GM19351 (cell line): Measurements from ENCODE around the gene FGF11.

Experiments used
- ATAC-seq: cut with Tn5 transposase; IDR thresholded peaks from one replicate; pipeline ENCODE4 v1.9.1; 2021; ENCODE audit warnings: mild to moderate bottlenecking, moderate library complexity; ENCODE audit not compliant: unreplicated experiment

Gene FGF11

GRCh38 chr17:7439462-7440112, at the start of gene FGF11:
Gene FGF11 (plus strand): TSS chr17:7439512. CDS start chr17:7439621, 109 bp downstream.
- ATAC-seq = no peak

DNA sequence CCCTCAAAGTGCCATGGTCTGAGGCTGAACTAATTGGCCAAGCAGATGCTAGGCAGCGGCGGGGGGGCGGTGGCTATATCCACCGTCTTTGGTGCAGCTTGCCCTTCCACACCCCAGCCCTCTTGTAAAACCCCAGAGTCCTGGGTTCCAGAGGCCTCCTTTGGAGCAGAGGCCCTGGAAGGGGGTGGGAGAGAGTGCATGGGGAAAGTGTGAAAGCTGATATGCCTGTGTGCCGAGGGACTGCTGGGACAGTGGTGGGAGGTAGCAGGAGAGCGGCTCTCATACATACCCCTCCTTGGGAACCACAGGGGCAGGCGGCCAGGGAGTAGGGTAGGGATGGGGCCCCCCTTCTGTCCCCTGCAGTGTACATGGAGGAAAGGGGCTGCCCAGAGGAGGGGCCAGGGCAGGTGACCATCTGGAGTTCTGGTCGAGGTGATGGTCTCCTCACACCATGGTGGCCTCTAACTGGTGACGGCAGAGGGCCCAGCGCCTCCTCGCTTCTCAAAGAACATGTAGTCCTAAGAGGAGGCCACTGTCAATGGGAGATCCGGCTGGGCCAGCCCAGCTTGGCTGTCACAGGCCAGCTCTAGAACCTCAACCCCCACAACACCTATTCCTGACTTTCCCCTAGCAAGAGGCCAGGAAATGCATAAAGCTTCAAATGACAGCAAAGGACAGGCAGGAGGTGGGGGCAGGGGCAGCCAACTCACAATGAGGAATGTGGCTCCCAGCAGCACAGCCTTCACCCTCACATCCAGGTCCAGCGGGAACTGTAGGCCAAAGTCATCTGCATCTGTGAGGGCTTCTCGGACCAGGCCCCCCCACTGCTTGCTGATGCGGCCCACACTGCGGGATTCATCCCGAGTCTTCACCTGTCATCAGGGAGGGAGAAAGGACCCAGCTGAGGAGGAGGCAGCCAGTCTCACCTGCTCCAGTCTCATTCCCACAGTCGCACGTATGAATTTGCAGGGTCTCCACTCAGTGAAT, 49.1 kb upstream of the FGF11 start:
- ATAC-seq = no peak

DNA sequence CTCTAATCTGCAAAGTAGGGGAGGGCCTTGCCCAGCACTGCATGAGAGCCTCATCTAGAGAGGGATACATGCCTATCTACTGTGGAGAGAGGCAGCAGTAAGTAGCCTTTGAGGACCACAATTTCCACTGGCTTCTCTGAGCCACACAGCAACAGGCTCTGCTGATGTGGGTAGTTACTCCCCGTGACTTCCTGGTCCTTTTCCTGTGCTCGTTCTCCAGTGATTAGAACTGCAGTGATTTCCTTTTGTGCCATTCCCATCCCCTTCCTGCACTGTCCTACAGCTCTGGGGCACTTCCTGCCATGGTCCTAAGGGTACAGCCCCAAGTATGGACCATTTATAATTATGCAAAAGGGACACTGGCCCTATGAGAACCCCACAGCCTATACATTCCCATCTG, 48.0 kb upstream of the FGF11 start:
- no peak for ATAC-seq

DNA sequence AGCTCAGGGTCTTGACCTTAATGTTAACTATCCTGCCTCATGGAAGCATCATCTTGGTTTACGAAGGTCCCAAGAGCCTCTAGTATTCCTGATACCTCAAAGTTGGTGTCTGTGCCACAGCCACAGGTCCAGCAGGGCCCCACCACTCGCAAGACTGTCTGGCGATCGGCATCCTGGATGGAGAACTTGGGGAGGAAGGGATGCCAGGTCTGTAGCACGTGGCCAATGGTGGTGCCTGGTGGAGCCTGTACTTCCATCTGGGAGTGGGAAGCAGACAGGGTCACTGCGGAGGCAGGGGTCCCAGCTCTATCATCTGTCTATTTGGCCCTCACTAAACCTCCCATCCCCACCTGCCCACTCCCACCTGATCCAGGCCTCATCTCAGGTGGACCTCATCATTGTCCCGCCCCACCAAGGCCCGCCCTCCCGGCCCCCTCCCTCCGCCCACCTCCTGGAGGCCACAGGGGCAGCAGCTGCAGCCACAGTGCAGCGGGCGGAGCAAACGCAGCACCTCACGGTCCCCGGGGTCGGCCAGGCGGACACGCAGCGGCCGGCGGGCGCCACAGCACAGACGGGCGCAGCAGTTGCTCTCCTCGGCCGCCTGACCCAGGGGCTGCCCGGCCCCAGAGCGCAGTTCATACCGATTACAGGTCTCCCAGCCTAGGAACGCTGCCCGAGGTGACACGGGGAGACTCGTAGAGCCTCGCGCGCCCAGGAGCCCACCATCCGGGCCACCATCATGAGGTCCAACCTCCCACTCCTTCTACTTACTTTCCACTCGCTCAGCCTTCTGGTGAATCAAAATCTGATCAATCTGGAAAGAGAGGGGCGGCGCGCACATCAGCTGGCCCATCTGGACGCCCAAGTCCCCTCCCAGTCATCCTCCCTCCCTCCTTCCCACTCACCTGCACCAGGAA, 46.4 kb upstream of the FGF11 start:
- no peak for ATAC-seq

GRCh38 chr17:7393613-7394451, 45.5 kb upstream of the FGF11 start:
- ATAC-seq = peak; percentile 52

DNA sequence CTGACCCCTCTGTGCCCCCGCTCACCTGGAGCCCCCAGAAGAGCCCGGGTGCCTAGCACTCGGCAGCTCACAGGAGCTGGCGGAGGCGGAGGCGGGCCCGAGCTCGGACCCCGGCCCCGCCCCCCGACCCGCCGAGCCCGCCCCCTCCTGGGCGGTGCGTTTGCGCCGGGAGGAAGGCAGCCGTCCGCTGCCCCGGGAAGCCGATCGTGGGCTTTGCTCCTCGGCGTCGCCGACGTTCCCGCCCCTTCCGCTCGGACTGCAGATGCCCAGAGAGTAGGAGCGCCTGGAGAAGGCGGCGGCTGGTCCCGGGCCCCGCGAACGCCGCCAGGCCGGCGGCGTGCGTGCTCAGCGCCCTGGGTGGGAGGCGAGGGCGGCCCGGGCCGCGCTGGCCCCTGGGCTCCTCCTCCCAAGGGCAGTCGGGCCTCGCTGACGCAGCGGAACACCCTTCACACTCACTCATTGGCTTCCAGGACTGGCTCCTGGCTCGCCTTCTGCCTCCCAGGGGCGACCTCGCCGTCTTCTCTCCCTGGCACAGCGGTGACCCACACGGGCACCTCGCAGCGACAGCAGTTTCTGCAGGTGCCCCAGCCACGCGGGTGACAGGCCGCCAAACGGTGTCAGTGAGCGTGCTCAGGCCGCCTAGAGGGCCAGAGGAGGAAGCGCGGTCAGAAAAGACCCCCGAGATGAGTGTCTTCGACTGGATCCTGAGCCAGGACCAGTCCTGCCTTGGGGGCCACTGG, 44.7 kb upstream of the FGF11 start, which contains the start of gene PLSCR3:
Gene PLSCR3, minus strand, starts transcription at position 74 of the 740 bp plus-strand sequence. CDS start 415 bp downstream, outside the sequence.
- peak; percentile 70 for ATAC-seq

- ATAC-seq = no peak
Observed at GRCh38 chr17:7396147-7396546, 43.2 kb upstream of the FGF11 start.

DNA sequence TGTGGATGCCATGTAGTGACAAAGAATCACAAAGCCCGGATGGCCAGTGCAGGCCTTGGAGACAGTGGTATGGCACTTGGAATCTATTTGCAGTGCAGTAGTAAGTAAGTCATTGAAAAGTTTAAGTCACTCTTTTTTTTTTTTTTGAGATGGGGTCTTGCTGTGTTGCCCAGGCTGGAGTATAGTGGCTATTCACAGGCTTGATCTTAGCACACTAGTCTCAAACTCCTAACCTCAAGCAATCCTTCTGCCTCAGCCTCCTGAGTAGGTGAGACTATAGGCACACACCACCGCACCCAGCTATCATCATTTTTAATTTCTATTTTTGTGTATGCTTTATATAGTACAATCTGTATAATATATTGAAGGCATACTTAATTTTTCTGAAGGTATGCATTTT, 40.7 kb upstream of the FGF11 start:
- ATAC-seq = no peak

DNA sequence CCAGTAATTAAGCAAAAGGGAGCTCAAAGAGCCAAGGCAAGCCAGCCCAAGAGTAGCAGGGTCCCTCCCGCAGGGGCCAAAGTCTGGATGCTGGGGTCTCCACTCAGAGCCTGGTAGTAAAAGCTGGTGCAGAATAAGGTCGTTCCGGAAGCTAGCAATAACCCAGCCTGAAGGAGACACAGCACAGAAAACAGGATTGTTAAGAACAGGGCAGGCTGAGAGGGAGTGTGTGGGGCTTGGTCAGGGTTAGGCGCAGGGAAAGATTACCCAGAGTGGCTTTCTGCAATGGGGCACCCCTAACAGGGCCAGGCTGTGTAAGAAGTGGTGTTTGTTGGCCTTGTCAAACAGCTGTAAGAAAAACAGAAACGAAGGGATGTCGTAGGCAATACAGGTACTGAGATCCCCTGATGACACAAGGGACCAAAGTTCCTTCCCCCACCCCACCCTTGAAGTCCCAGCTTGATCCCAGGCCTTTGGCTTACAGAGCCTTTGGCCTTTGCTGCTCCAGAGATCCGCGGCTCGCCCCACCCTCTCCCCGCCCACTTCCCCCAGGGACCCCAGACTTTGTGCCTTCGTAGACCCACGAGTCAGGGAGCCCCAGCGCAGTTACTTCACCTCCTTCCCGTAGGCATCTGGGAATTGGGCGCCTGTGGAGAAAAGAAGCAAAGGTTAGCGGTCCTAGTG, 36.1 kb upstream of the FGF11 start:
- no peak for ATAC-seq

DNA sequence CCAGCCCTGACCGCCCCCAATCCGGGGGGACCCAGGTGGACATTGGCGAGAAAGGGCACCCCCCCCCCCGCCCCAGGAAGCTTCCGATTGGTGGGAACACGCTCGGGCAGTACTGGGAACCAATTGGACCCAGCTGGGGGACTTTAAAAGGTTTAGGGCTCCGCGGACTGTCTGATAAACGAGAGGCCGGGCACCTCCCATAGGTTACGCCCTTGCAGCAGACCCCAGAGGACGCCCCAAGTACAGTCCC, 35.7 kb upstream of the FGF11 start:
- peak; percentile 19 for ATAC-seq

DNA sequence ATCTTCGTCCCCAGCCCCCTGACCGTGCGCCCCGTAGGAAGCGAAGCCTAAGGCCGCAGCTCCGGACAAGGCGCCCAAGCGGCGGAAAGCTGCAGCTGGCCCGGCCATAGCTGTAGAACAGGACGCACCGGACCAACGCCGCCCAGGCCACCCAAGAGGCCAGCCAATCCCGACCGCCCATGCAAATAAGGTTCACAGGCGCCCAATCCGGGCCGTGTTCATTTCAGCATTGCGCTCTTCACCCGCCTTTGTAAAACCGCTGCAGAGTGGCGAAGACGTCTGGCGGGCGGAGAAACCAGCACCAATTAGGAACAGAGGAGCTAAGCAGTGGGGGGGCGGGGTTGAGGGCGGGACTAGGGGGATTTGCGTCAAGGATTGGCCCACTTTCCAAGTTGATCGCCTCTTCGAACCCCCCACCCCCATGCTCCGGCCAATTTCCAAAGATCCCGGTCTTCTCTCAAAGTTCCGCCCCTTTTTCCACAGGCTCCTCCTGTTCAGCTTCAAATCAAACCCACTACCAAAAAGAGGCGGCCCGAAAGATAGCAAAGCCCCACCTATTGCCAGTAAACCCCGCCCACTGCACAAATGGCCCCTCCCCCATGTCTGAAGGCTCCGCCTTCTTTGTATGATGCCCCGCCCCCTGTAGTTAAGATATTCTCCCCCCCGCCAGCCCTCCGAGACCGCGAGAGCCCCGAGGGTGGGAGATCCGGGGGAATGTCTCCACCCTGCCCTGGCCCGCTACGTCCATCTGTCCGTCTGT, 35.2 kb upstream of the FGF11 start, which contains the start of gene TMEM256:
Gene TMEM256, minus strand, starts transcription at position 121 of the 760 bp plus-strand sequence. Its CDS starts 13 bp downstream, at position 108.
- peak; percentile 95 for ATAC-seq

DNA sequence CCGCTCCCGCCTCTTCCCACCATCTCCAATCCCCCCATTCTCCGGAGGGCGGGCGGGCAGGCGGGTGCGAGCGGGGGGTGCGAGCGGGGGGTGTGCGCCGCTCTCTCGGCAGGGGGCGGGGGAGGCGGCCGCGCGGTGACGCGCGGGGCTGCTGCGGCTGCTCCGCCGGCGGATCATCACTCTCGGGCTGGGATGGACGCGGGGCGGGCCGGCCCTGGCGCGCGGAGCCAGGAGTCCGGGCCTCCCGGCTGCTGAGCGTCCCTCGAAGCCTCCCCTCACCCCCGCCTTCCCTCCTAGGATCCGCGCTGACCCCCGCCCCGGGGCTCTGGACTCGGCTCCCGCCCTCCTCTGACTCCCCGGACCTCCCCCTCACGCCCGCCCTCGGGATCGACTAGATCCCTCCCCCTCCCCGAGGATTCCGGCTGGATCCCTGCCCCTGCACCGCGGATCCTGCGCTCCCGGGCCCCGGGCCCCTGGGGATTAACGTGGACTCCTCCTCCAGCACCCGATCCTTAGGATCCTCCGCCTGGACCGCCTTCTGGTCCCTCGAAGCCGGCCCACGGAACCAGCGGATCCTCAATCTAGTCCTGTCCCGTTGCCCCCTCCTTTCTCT, 34.5 kb upstream of the FGF11 start:
- ATAC-seq = peak; percentile 15

DNA sequence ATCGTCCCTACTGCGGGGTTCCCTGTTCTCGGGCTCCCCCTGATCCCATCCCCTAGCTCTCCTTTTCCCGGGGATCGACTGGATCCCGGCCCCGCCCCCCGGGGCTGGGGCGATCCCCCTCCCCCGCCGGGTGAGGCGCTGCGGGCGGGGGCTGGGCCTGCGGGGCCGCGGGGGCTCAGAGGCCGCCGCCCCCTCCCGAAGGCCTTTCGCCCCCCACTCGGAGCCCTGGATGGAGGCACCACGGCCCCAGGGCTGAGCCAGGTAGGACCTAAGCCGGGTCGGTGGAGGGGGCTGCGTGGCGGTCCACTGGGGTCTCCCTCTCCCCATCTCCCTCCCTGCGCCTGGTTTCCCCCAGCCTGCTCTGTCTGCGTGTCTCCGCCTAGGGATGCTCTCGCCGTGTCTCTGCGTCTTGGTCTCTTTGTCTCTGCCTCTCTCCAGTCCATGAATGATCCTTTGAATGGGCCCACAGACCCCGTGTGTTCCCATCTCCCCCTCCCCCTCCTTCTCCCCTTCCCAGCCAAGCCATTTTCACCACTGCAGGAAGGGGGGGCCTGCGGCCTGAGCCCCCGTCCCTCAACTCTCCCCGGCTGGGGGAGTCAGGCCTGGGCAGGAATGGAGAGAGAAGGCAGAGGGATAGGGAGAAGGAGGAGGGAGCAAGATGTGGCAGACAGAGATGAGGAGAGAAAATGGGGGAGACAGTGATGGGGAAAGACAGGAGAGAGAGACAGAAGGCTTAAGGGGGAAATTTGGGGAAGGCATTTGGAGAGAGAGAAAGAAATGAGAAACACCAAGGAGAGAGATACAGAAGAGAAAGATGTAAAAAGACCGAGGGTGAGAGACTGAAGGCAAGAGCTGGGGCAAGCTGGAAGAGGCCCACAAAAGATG, 33.7 kb upstream of the FGF11 start:
- no peak for ATAC-seq

DNA sequence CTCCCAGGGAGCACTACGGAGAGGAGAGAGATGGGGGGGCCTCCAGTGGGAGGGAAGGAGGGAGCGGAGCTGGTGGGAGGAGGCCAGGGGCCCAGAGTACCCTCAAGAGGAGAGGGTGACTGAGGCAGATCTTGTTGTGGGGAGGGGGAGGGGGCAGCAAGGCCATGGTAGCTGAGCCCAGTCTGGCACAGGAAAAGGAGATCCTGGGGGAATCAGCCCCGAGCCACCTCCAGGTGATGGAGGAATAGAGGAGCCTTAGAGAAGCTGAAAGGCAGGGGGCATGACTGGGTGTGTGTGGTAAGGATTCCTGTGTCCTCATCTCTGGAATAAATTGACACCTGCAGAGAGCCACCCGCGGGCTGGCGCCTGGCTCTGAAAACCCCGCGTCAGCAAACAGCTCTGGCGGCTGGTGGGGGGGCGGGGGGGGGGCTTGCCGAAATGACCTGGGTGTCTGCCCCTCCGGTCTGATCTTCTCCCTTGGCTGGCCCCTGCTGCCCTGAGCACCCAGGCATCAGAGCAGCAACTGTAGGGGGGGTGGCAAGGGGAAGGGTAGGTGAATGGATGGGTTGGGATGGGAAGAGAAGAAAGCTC, 33.0 kb upstream of the FGF11 start:
- no peak for ATAC-seq

DNA sequence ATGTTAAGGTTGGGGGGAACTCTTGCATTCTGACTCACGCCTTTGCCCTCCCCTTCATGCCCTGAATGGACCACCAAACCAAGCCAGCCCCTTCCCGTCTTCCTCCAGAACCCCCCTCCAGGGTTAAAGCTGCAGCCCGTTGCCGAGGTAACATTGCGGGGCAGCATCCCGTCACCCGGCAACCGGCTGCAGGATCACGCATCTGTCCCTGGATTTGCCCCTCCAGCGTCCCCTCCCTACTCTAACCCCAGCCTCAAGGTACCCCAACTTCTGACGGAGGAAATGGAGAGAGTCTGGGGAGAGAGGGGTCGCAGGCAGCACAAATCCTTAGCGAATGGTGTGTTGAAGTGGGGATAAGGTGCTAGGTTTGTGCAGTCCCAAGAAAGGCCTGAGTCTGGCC, 32.2 kb upstream of the FGF11 start:
- ATAC-seq = no peak

DNA sequence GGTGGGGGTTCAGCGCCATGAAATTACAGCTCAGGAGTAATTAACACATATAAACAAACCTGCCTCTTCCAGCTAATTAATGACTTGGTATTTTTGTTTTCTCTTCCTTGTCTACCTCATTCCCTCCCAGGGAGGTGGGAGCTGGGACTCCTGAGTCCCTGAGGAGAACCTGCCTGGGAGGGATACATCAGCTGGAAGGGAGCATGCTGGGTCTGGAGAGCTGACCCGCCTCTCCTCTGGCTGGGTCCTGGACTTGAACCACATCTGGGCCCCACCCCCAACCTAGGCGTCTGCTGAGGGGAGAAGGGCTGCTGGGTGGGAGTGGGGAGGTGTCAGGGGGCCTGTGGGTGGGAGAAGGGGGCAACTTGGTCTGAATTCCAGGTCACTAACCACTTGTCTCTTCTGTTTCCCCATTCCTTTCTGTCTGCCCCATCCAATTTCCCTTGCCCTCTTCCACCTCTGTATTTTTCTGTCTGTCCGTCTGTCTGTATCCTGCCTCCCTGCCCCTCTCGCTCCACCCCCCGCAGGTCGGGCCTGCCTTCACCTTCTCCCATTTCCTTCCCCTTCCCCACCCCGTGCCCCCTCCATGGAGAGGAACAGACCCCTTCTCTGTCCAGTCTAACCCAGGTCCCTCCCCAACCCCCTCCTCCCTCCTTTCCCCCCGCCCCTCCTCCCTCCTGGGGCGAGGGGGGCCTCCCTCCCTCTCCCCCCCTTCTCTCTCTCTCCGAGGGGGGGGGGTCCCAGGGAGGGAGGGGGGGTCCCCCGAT, 31.6 kb upstream of the FGF11 start, which contains the start of gene NLGN2:
Gene NLGN2, plus strand, starts transcription at position 361 of the 767 bp plus-strand sequence. CDS start 411 bp downstream, outside the sequence.
- no peak for ATAC-seq
